Measurements from ENCODE around the gene HLA-DQA1.
"Not testable (repeated sequence)": the region's sequence is repeated elsewhere in the genome, so short reads cannot be mapped to it uniquely, and the experiment has no call there.

The HLA-DQA1 gene

GRCh38 chr6:32637219-32637880 is at the start of gene HLA-DQA1:
Gene HLA-DQA1 (plus strand): TSS chr6:32637406. CDS start chr6:32637459, 53 bp downstream.
- no peak for DNase-seq (ENCODE audit: low read depth)

DNA sequence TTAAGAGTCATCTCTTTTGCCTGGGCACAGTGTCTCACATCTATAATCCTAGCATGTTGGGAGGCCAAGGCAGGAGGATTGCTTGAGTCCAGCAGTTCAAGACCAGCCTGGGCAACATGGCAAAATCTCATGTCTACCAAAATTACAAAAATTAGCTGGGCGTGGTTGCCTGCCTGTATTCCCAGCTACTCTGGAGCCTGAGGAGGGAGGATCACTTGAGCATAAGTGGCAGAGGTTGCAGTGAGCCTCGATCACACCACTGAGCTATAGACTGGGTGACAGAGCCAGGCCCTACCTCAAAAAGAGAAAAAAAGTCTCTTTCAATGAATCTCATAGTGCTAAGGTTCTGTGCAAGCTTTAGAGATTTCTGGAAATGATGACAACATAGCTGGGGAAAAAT is 49.0 kb upstream of the HLA-DQA1 start:
- no peak for DNase-seq (ENCODE audit: low read depth)

DNA sequence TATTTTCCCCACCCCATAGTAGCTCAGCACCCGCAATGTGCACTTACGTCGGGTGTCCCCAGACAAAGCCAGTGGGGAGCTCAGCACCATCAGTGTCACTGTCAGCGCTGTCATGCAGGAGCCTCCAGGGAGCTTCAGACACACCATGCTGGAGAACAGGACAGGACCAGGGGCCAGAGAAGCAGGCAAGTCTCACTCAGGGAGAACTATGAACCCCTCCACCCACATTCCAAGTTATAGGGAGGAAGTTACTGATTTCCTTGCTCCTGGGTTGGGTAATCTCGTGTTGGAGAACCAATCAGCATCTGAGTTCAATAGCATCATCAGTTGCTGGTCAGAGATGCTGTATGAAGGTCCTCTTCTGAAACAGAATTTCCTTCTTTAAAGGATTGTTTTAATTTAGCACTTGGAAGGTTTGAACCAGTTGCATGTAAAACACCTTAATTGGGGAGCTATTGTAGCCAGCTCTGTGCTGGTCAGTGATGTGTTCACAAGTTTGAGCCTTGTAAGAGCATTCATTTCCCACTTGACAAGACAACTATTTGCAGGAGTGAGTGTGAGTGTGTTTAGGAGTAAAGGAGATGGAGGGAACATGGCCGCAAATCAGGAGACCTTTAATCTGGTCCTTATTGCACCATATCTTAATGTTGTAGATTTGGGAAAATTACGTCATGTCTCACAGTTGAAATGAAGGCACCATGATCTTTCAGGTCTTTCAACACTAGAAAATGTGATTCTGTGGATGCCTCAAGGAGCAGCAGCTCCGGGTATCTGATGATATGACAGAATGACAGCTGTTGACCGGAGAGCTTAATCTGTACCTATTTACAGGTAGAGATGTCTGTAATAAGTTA is 47.4 kb upstream of the HLA-DQA1 start, which contains the start of gene HLA-DRB1:
Gene HLA-DRB1, minus strand, starts transcription at position 253 of the 854 bp plus-strand sequence. Its CDS starts 106 bp downstream, at position 147.
- DNase-seq (ENCODE audit: low read depth): peak; percentile 2

DNA sequence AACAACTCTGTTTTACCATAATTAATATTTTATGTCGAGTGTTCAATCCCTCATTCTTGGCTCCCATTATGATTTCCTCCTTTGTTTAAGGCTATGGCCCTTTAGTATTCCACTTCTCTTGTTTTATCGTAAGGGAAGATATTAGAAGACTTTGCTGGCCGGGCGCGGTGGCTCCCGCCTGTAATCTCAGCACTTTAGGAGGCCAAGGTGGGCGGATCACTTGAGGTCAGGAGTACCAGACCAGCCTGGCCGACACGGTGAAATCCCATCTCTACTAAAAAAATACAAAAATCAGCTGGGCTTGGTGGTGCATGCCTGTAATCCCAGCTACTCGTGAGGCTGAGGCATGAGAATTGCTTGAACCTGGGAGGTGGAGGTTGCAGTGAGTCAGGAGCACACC is 46.5 kb upstream of the HLA-DQA1 start:
- not testable (repeated sequence) for DNase-seq (ENCODE audit: low read depth)

- DNase-seq (ENCODE audit: low read depth): no peak
Observed at GRCh38 chr6:32597024-32597423, 40.2 kb upstream of the HLA-DQA1 start.

DNA sequence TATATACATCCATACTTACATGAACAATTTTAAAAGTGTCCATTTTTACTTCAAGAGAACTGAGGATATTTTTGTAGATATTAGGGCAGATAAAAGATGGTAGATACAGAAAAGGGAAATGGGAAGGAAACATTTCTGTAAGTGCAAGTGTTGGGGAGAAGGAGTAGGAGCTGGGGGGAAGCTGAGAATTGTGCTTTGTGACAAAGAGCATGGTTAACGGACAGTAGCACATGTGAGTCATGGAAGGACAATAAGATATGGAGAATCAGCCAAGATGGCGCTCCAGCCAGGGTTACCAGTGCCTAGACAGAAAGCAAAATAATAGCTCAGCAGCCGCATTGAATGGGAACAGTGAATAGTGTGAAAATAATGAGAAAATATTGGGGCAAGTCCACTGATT is 34.8 kb upstream of the HLA-DQA1 start:
- no peak for DNase-seq (ENCODE audit: low read depth)

GRCh38 chr6:32603222-32603621 is 34.0 kb upstream of the HLA-DQA1 start:
- no peak for DNase-seq (ENCODE audit: low read depth)

- no peak for DNase-seq (ENCODE audit: low read depth)
Observed at GRCh38 chr6:32603888-32604287, 33.3 kb upstream of the HLA-DQA1 start.

GRCh38 chr6:32604434-32604877 is 32.8 kb upstream of the HLA-DQA1 start:
- DNase-seq (ENCODE audit: low read depth): no peak

GRCh38 chr6:32607263-32607987 is 29.8 kb upstream of the HLA-DQA1 start:
- DNase-seq (ENCODE audit: low read depth): no peak

DNA sequence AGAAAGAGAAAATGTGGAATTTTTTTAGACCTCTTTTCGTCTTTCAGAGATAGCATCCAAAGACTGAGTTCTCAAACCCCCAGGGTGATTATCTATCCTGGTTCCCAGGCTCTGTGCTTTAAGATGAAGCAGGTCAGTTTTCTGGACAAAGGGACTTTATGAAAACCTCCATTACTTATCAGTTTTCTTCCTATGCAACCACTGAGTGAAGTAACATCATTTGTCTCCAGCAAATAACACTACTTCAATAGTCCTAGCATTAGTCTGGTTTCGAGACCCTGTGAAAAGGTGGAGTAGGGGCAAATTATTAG is 29.3 kb upstream of the HLA-DQA1 start:
- no peak for DNase-seq (ENCODE audit: low read depth)

- DNase-seq (ENCODE audit: low read depth): no peak
Observed at GRCh38 chr6:32608362-32608761, 28.8 kb upstream of the HLA-DQA1 start.

DNA sequence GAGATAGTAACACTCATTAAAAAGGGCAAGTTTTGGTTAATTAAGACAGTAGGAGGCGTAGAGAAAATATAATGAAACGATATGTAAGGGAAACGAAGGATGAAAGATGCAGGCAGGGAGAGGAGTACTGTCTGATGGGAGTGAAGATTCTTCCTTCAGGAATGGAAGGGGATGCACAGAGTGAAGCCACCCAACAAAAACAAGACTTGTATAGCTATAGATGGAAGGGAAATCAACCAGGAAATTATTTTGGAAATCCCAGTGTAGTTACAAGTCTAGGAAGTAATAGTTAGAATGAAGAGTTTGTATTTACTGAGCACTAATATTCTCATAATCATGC is 27.8 kb upstream of the HLA-DQA1 start:
- DNase-seq (ENCODE audit: low read depth): no peak

DNA sequence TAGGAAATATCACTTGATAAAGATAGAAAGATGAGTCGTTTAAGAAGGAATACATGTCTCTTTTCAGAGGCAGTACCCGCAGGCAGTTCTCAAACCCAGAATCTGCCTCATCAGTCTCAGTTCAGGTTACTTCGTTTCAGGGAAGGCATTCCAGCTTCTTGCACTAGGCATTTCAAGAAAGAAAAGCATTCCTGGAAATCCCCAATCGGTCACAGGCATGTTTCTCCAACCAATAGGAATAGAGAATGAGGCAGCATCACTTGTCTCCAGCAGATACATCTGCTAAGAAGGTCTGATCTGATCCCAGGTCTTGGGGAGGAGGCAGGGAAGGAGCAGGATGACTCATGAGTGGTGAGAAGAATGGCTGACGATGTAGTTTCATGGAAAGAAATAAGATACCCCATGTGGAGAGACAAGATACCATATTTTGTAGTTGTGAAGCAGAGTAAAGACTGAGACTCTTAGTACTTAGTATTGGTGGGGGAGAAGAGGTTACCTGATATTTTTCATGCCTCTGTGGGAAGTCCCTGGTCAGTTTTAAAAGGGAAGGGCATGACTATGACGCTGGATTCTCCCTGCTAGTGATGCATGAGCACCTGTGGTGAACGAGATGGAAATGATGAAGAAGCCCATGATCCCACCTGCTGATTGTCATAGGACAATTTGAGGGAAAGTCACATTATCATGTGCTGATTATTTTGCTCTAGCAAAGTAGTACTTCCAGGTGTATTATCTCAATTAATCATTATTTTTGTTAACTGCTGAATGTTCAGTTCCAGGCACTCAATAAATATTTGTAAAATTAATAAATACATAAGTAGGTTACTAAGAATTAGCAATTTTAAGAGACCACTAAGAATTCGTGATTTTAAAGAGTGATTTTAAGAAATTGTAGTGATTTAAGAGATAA is 27.2 kb upstream of the HLA-DQA1 start:
- DNase-seq (ENCODE audit: low read depth): peak; percentile 6

DNA sequence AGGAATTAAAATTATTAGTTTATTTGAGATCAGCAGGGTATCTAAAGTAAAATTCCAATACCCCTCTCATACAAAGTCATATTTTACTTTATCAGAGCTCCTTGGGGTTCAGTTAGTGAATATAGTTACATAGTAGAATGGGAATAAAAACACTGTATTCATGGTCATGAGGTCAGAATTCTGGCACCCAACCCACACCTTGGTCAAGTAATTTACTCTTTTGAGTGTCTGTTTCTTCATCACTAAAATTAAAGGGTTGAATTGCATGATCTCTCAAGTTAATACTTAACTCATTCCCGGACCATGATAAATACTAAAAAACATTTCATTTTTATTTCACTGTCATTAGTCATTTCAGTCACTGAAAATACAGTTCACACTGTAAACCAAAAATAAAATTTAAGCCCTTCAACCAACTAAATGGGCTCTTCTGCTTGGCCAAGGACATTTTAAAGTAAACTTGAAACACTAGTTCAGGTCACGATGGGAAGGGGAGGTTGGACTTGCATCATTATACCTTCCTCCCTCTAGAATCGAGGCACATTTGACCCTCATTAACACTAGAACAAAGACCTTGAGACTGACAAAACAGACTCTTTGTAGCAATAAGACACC is 26.4 kb upstream of the HLA-DQA1 start:
- no peak for DNase-seq (ENCODE audit: low read depth)

DNA sequence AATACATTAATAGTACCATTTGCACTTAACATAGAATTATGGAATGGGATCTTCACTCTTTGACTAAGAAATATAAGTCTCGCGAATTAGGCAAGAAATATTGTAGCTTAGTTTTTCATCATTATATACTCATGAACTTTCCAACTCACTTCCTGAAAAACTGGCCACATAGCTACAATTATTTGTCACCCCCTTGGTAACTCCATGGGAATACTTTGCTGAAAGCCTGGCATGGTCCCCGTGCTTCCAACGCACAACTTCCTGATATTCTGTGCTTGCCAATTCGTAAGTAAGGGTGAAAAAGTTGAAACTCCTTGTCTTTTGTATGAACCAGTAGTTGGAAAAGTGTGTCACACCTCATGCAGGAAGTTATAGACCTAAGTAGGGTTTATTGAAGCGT is 23.7 kb upstream of the HLA-DQA1 start:
- no peak for DNase-seq (ENCODE audit: low read depth)

- DNase-seq (ENCODE audit: low read depth): no peak
Observed at GRCh38 chr6:32614366-32615081, 22.7 kb upstream of the HLA-DQA1 start.

- DNase-seq (ENCODE audit: low read depth): no peak
Observed at GRCh38 chr6:32615885-32616532, 21.2 kb upstream of the HLA-DQA1 start.

DNA sequence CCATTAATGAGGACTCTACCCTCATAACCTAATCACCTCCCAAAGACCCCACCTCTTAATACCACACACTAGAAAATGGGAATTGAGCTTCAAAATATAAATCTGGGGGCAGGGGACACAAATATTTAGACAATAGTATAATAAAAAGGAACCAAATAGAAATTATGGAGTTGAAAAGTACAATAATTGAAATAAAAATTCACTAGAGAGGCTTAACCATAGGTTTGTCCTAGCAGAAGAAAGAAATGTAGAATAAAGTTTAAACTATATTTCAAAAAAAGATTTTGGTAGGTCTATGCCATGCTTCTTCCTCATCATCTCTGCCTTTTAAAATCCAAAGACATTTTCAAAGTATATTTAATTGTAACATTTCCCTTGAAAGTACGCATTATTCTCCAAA is 19.5 kb upstream of the HLA-DQA1 start:
- no peak for DNase-seq (ENCODE audit: low read depth)

- DNase-seq (ENCODE audit: low read depth): no peak
Observed at GRCh38 chr6:32621372-32621771, 15.8 kb upstream of the HLA-DQA1 start.

Data from activated T-cell treated with anti-CD3 and anti-CD28 coated beads for 1 hour (primary cell).